GM12874 (cell line): ENCODE data around the gene TSPEAR.

Source experiments
- TF ChIP-seq, protein P1 (sequence below): IDR thresholded peaks from 2 replicates; pipeline ENCODE4 v1.5.1; 2011; ENCODE audit warnings: low read depth, mild to moderate bottlenecking, control low read depth, low read length, moderate library complexity; ENCODE audit not compliant: insufficient read depth

TSPEAR gene

DNA sequence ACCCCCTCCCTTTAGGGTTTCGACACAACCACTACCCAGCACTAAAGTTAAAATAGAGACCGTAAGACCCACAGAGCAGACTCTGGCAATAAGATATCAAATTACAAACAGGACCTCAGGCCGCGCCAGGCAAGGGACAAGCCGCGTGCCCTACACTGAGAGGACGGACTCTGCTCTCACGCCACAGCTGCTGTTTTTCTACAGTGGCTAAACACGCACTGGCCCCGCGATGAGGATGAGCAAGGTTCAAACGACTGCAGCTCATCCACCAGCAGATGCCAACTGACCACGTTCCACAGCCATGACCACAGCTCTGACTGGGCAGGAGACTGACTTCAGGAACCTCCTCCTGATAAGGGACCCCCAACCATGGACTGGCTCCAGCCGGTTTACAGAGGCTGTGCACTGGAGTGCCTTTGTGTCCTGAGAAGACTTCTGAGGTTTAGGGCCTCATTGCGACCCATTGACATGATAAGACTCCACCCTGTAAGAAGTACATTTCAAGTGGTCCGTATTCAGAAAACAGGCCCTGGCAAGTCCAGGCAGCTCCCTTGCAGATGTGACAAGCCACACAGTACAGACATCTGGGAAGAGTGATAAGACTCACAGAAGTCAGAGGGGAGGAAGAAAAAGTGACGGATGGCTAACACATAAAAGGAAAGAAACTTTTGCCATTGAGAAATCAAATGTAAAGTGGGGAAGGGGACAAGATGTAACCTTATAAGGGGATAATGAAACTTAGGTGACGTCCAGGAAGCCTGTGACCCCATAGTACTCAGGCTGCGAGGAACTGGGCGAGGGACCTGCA, 117.6 kb downstream of the TSPEAR start:
- TF ChIP-seq, protein P1, sequence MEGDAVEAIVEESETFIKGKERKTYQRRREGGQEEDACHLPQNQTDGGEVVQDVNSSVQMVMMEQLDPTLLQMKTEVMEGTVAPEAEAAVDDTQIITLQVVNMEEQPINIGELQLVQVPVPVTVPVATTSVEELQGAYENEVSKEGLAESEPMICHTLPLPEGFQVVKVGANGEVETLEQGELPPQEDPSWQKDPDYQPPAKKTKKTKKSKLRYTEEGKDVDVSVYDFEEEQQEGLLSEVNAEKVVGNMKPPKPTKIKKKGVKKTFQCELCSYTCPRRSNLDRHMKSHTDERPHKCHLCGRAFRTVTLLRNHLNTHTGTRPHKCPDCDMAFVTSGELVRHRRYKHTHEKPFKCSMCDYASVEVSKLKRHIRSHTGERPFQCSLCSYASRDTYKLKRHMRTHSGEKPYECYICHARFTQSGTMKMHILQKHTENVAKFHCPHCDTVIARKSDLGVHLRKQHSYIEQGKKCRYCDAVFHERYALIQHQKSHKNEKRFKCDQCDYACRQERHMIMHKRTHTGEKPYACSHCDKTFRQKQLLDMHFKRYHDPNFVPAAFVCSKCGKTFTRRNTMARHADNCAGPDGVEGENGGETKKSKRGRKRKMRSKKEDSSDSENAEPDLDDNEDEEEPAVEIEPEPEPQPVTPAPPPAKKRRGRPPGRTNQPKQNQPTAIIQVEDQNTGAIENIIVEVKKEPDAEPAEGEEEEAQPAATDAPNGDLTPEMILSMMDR, result no peak

DNA sequence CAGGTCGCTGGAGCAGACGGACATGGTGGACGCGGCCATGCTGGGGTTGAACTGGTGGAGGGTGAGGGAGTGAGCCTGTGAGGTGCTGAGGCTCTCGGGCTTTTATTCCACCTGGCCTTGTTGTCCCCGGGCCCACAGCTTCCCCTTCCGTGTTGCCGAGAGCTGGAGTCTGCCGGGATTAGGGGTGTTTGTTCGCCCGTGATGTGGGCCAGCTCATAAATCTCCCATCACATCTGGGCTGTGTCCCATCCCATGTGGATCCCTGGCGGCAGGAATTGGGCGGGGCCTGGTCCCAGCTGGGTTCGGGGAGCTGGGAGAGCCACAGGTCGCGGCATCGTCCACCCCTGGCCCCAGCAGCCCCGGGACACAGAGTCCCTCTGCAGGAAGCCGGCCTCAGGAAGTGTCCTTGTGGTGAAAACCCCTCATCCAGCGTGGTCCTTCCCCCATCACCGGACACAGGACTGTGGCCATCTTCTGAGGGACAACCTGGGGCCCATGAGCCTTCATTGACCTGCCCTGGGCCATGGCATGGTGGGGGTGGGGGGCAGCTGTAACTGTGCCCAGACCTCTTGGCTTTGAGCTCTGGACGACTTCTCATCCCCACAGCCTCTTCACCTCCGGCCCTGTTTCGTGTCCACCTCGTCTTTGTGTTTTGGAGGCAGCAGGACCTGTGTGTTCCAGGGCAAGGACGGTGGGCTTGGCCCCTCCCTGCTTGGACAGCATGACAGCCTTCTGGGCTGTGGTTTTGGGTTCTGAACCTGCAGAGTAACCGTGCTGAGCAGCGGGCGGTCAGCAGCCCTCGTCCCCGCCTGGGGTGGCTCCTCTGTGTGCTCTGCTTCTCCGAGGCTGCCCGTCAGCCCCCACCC, 118.7 kb downstream of the TSPEAR start, which contains the start of gene KRTAP10-6:
TSS of gene KRTAP10-6 (minus strand) at position 60 of the 866 bp plus-strand sequence. CDS start at position 39, 21 bp downstream.
- TF ChIP-seq, protein P1, result no peak

DNA sequence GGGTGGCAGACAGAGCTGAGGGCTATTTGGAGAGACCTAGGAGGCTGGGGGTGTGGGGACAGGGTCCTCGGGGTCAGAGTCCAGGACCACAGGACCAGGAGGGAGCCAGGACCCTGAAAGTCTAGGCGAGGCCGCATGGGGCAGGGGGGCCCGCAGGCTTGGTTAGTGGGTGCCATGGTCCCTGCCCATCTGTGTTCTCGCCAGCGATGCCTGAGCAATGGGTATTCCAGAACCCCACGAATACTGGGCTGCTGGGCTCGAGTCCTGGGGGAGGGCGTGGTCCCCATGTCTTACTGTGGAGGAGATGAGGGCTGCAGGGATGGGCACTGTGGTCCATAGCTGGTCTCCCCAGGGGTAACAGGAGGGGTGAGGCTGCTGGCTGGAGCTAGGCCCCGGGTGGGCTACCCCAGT, 121.1 kb downstream of the TSPEAR start:
- TF ChIP-seq, protein P1, result no peak

DNA sequence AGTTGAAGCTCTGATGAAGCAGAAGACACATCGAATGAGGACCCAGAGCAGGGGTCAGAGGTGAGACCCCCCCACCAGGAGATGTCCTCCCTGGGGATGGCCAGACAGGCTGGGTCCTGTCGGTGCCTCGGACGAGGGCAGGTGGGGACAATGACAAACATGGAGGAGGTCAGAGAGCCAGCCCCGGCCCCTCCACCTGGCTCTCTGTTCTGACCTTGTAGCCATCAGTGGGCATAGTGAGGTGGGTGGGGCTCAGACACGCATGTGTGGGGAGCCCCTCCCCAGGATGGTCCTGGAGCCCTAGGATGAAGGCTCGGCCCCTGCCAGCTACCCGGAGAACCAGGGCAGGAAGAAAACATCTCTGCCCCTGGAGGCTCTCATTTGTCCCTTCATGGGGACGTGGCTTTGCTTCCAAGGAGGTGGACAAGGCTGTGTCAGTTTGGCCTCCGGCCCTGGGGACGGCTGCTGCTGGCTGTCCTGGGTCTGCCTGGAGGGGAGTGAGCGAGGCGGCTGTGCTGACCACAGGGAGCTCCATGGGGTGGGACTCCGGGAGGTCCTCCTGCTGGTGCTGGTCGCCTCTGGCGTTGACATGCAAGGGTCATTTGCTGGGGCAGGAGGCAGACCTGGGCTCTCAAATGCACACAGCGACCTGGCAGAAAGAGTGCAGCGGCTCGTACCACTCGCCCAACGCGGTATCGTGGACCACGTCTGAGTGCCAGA, 121.6 kb downstream of the TSPEAR start:
- TF ChIP-seq, protein P1, result no peak

DNA sequence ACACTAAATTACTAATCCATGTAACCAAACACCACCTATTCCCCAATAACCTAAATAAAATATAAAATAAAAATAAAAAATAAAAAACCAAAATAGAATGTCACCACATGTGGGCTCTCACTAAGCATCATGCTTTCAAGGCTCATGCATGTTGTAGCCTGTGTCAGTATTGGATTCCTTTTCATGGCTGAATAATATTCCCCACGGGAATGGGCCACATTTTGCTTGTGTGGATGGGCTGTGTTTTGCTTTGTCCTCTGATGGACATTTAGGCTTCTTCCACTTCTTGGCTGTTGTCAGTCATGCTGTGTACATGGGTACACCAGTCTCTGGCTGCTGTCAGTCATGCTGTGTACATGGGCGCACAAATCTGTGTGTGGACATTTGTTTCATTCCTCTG, 122.3 kb downstream of the TSPEAR start:
- TF ChIP-seq, protein P1, result no peak

DNA sequence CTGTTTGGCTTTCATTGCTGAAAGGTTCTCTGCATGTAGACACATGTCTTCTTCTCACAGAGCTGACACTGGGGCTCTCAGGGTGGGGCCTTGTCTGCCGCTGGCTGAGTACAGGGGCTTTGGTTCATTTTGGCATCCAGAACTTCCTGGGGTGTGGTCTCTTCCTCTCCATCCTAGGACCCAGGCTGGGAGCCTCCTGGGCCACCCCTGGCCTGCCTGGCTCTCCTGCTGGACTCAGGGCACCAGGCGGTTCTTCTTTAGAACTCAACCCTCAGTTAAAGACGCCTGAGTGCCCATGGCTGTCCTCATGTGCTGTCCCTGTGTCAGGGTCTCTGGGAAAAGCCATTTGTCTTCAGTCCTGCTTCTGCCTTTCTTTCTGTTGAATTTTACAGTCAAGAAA, 125.5 kb downstream of the TSPEAR start:
- TF ChIP-seq, protein P1, result no peak

DNA sequence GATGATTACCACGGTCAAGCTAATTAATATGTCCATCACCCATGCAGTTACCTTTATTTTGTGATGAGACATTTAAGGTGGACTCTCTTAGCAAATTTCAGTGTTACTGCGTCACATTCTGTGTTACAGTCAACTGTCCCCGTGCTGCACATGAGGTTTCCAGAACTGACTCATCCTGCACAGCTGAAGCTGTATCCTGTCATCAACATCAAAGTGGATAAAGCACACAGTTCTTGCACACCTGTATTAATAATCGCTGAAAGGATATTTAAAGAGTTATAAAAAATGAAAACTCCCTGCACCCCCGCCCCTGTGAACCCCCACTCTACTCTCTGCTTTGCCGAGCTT, 127.6 kb downstream of the TSPEAR start:
- TF ChIP-seq, protein P1, result no peak
